ENCODE data around the gene SERPINE1. TPM values are rescaled to one million over a fixed set of nuclear protein-coding genes. Genes with fewer than 3 reads are reported as not detected.

Gene SERPINE1
- total and polyA plus RNA-seq, 2 of the 4 experiments (the other 2 are of a cell fraction) = 1,441 to 2,783 TPM

GRCh38 chr7:101161692-101162471 lies 35.0 kb downstream of the SERPINE1 start:
- no peak overlapping the region for H3K4me3 ChIP-seq (ENCODE audit: insufficient read depth, low read depth, low read length)
- H4K91ac ChIP-seq (ENCODE audit: insufficient read depth, low read depth, low read length) = no peak overlapping the region
- WGBS, 2 experiments (ENCODE audit: extremely low coverage in 2 of 2, insufficient read length in 1 of 2) = 71% methylated on average over 8 of the region's 17 CpGs; no CpG with 5 or more reads in 1 of the 2 experiments
- H3K9me3 ChIP-seq (ENCODE audit: control insufficient read depth, insufficient read depth, low read length) = no peaks in the 10 kb centered on the region
- peaks cover 0 to 19% of the 10 kb centered on the region in 2 experiments; a peak in 2 of 4 replicates for H3K79me1 ChIP-seq (ENCODE audit: low read depth in 1 of 2, low read length in 2 of 2)
- no peak overlapping the region for H4K8ac ChIP-seq (ENCODE audit: low read depth in 2 of 2, low read length in 2 of 2)
- no peak overlapping the region for H2AFZ ChIP-seq (replicated peaks; ENCODE audit: low read length, poor library complexity)
- POLR2A ChIA-PET (ENCODE audit: unreplicated experiment) = no interaction called here
- H3K27me3 ChIP-seq (ENCODE audit: control insufficient read depth, insufficient read depth, low read length) = peaks cover 10% of the 10 kb centered on the region; the same call in 1 of the 2 replicates
- no TSS peak for BruUV-seq (replicated peaks)
- ATAC-seq (ENCODE audit: low read depth) = no peak
- H3K4me2 ChIP-seq (ENCODE audit: low read depth, low read length) = no peak overlapping the region
- no peak overlapping the region for H3K4ac ChIP-seq (ENCODE audit: low read depth, low read length)
- H3K9ac ChIP-seq (ENCODE audit: low read depth, low read length) = no peak overlapping the region
- H2BK15ac ChIP-seq (ENCODE audit: low read depth, low read length) = no peak overlapping the region
- H3K4me1 ChIP-seq (ENCODE audit: control insufficient read depth, insufficient read depth, low read length) = peaks cover 11% of the 10 kb centered on the region
- H3K36me3 ChIP-seq (ENCODE audit: control insufficient read depth, insufficient read depth, low read length) = peaks cover 25% of the 10 kb centered on the region
- dilution Hi-C loops (cut with HindIII; ENCODE audit: low sequenced_read_pairs, unreplicated experiment) = no loop called here
- peaks cover 21% of the 10 kb centered on the region for H4K20me1 ChIP-seq (ENCODE audit: insufficient read depth, low read length)
- H3K56ac ChIP-seq (ENCODE audit: extremely low read depth, insufficient read depth, low read length) = no peak overlapping the region
- no peak for DNase-seq
- H3K9me1 ChIP-seq (ENCODE audit: insufficient read depth, low read length) = peaks cover 3% of the 10 kb centered on the region; the same call in 1 of the 2 replicates
- in situ Hi-C loops (cut with MboI; ENCODE audit: low sequenced_read_pairs) = no loop called here
- H3K23ac ChIP-seq (ENCODE audit: low read depth, low read length) = no peak overlapping the region
- no peak overlapping the region for H2BK20ac ChIP-seq (ENCODE audit: low read depth, low read length)
- CTCF ChIA-PET = interaction anchor here (1.3 kb wide), 1 partner anchor 31 kb away, joined by 3 read pairs; no protein-coding TSS in a partner anchor
- TF ChIP-seq FOS (IDR thresholded peaks at IDR 0.05; ENCODE audit: low read depth, low read length) (no peak), ELK1 (IDR thresholded peaks at IDR 0.05; ENCODE audit: borderline replicate concordance, low read depth, low read length) (no peak), USF2 (IDR thresholded peaks at IDR 0.05; ENCODE audit: low read depth, low read length) (no peak), CEBPB (IDR thresholded peaks at IDR 0.05; ENCODE audit: low read depth, low read length) (no peak), MXI1 (IDR thresholded peaks at IDR 0.05; ENCODE audit: borderline replicate concordance, low read depth, low read length) (no peak)
- no peak overlapping the region for H3K18ac ChIP-seq (ENCODE audit: low read depth, low read length)
- H3K27ac ChIP-seq (ENCODE audit: insufficient read depth, low read length) = no peak overlapping the region
- H2AK5ac ChIP-seq (ENCODE audit: low read depth, low read length) = no peak overlapping the region; the same call in 1 of the 2 replicates
- H3K14ac ChIP-seq (replicated peaks; ENCODE audit: low read depth, low read length) = no peak overlapping the region
- no peak overlapping the region for H4K5ac ChIP-seq (ENCODE audit: low read depth, low read length)
- intact Hi-C loops (cut with micrococcal nuclease) = no loop called here
- H2BK5ac ChIP-seq (ENCODE audit: low read depth, low read length, poor library complexity, severe bottlenecking) = no peak overlapping the region
- H2AK9ac ChIP-seq (replicated peaks; ENCODE audit: low read depth, low read length, poor library complexity) = peak overlapping the region; percentile 61
- H2BK120ac ChIP-seq (ENCODE audit: low read depth, low read length) = no peak overlapping the region

Data from IMR-90 (cell line).